Measurements from ENCODE around the gene RPS6KA3. TPM values are rescaled to one million over a fixed set of nuclear protein-coding genes. Genes with fewer than 3 reads are reported as not detected.

Gene RPS6KA3
- total and polyA plus RNA-seq, 2 of the 8 experiments (the other 6 are each of a cell fraction or from before 2014, with no cell fraction given): 7.1 to 13.0 TPM

DNA sequence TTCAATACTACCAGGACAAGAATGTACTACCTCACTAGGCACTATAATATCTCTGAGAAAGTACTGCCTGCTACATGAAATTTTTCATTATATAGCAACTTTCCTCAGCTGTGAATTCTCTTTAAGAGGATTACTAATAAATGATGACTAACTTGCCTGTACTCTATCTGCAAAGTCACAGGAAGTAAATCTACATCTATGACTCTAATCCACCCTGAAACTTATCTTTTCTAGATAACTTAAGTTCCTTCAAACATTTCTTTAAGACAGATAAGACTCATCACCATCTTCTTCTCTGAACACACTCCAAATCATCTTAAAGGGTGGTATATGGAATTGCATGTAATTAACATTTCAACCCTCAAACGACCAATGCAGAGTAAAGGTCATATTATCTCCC is 28.8 kb downstream of the RPS6KA3 start:
- Histone ChIP-seq H3K36me3 (ENCODE audit: control insufficient read depth in 2 of 4, insufficient read depth in 4 of 4, low read length in 3 of 4) (peaks cover 0 to 2% (median under 1%) of the 10 kb centered on the region in 4 experiments; a peak in 2 of 8 replicates), H3K27ac (ENCODE audit: low read depth, low read length) (no peak overlapping the region), H3K9ac (replicated peaks in 1 of 4; ENCODE audit: extremely low read depth in 1 of 4, low read depth in 3 of 4, low read length in 3 of 4) (no peak overlapping the region), H2AK5ac (ENCODE audit: low read depth, low read length) (no peak overlapping the region), H3K79me2 (ENCODE audit: control insufficient read depth in 1 of 2, insufficient read depth in 2 of 2, low read length in 2 of 2) (no peaks in the 10 kb centered on the region; a peak in 1 of 4 replicates), H3K27me3 (replicated peaks in 1 of 4; ENCODE audit: control insufficient read depth in 3 of 4, extremely low read depth in 1 of 4, insufficient read depth in 3 of 4, low read length in 3 of 4) (no peaks in the 10 kb centered on the region), H2AFZ (ENCODE audit: low read length) (no peak overlapping the region), H4K5ac (ENCODE audit: insufficient read length, low read depth, low read length) (no peak overlapping the region), H3K14ac (ENCODE audit: insufficient read length) (no peak overlapping the region), H2BK5ac (ENCODE audit: low read depth, low read length) (no peak overlapping the region), H4K8ac (ENCODE audit: extremely low read depth, insufficient read depth, low read length) (no peak overlapping the region), H2BK20ac (ENCODE audit: low read length) (no peak overlapping the region), H3K23me2 (ENCODE audit: low read depth, low read length) (no peaks in the 10 kb centered on the region), H3K4me2 (ENCODE audit: insufficient read depth in 1 of 2, low read depth in 2 of 2, low read length in 2 of 2) (no peak overlapping the region), H3K4me3 (ENCODE audit: extremely low read depth in 1 of 4, insufficient read depth in 2 of 4, low read depth in 3 of 4, low read length in 4 of 4) (no peak overlapping the region), H2BK120ac (replicated peaks; ENCODE audit: low read depth, low read length) (no peak overlapping the region), H2BK12ac (ENCODE audit: low read depth, low read length) (no peak overlapping the region), H4K91ac (replicated peaks; ENCODE audit: insufficient read length, low read length) (no peak overlapping the region), H3K23ac (ENCODE audit: insufficient read length) (no peak overlapping the region), H3K9me3 (ENCODE audit: insufficient read depth in 2 of 2, low read depth in 1 of 2, low read length in 1 of 2) (no peaks in the 10 kb centered on the region), H3K56ac (replicated peaks; ENCODE audit: insufficient read length, low read depth, low read length) (no peak overlapping the region), H3K18ac (ENCODE audit: extremely low read depth, low read length) (no peak overlapping the region), H2BK15ac (ENCODE audit: low read length) (no peak overlapping the region), H3K79me1 (ENCODE audit: low read depth, low read length) (no peaks in the 10 kb centered on the region), H3K4me1 (replicated peaks in 1 of 4; ENCODE audit: control insufficient read depth in 3 of 4, insufficient read depth in 4 of 4, low read length in 3 of 4) (no peaks in the 10 kb centered on the region), H3K4ac (replicated peaks; ENCODE audit: insufficient read length, low read depth, low read length) (no peak overlapping the region), H4K20me1 (replicated peaks in 1 of 2; ENCODE audit: control insufficient read depth in 1 of 2, insufficient read depth in 2 of 2, low read length in 2 of 2) (no peaks in the 10 kb centered on the region)
- DNase-seq (ENCODE audit: low read depth in 1 of 2, low spot score in 2 of 2) (no peak), FAIRE-seq (no peak)
- 75% methylated on average over 1 of the region's 1 CpG; no CpG with 5 or more reads in 1 of the 2 experiments for WGBS, 2 experiments (ENCODE audit: extremely low coverage in 1 of 2, insufficient coverage in 1 of 2, insufficient read length in 1 of 2, insufficient replicate concordance in 2 of 2, low coverage in 1 of 2, low lambda C conversion rate in 2 of 2, missing lambda C conversion rate in 1 of 2)
- CTCF ChIA-PET (ENCODE audit: partially characterized antibody): no interaction called here
- TF ChIP-seq GTF2F1 (IDR thresholded peaks at IDR 0.05; ENCODE audit: borderline replicate concordance, low read depth, low read length) (no peak), KDM5A (IDR thresholded peaks at IDR 0.05; ENCODE audit: low read length) (no peak), CHD1 (IDR thresholded peaks at IDR 0.05; ENCODE audit: low read depth, low read length) (no peak), ZNF274 (IDR thresholded peaks at IDR 0.05; ENCODE audit: borderline replicate concordance, extremely low read depth, low read length) (no peak), MAFK (IDR thresholded peaks at IDR 0.05; ENCODE audit: low read depth, low read length) (no peak), SIN3A (conservative IDR thresholded peaks at IDR 0.05 in 1 of 2, IDR thresholded peaks at IDR 0.05 in 1 of 2; ENCODE audit: low read depth in 1 of 2, low read length in 2 of 2) (no peak), SP4 (IDR thresholded peaks at IDR 0.05; ENCODE audit: low read length) (no peak), JUN (IDR thresholded peaks at IDR 0.05; ENCODE audit: low read depth, low read length) (no peak), CBX8 (IDR thresholded peaks at IDR 0.05; ENCODE audit: borderline replicate concordance, low read depth, low read length) (no peak)
- POLR2A ChIA-PET (ENCODE audit: partially characterized antibody): no interaction called here
